Right cardiac atrium (tissue), 5 donors: ENCODE results near the gene RABL6. TPM values are rescaled to one million over a fixed set of nuclear protein-coding genes. Genes with fewer than 3 reads are reported as not detected.
"Not testable (repeated sequence)": the region's sequence is repeated elsewhere in the genome, so short reads cannot be mapped to it uniquely, and the experiment has no call there.

Experiments
- ATAC-seq, 2 donors: fragments of 200-7000 bp; cut with Tn5 transposase; one replicate each; pipeline versions ENCODE4 v1.8.0 to v1.9.1; 2020; ENCODE audit warnings: moderate library complexity in 2 of 2, mild to moderate bottlenecking in 1 of 2
- DNase-seq, 3 donors: peaks; one replicate each; pipeline ENCODE4 v3.0.0-alpha.2; 2020
- H3K27ac ChIP-seq: one replicate; pipeline ENCODE4 v1.5.1; 2013; ENCODE audit warnings: mild to moderate bottlenecking, low read length, control low read depth, moderate library complexity
- H3K27me3 ChIP-seq: one replicate; pipeline ENCODE4 v1.6.1; 2013; ENCODE audit not compliant: control insufficient read depth, insufficient read depth
- H3K4me1 ChIP-seq: one replicate; pipeline ENCODE4 v1.6.1; 2013; ENCODE audit warnings: low read length; ENCODE audit not compliant: control insufficient read depth, insufficient read depth
- H3K4me3 ChIP-seq: one replicate; pipeline ENCODE4 v1.5.1; 2013; ENCODE audit warnings: low read length, control low read depth
- H3K9me3 ChIP-seq: one replicate; pipeline ENCODE4 v1.6.1; 2013; ENCODE audit warnings: low read length; ENCODE audit not compliant: control insufficient read depth
- WGBS: extraction: QIAGEN DNeasy Blood & Tissue Kit; methylation state at CpG from one replicate; pipeline ENCODE4 v1.1.7; 2013; 5-methylcytosine and 5-hydroxymethylcytosine counted together
- intact Hi-C, 4 donors: fragments of 100-400 bp; cut with DNase I; formaldehyde crosslinking; loops; one replicate each; pipeline versions ENCODE4 v1.11.0 to v1.14.0; 2022 to 2023
- polyA plus RNA-seq: library from polyadenylated mRNA; stranded (reverse); fragments of 200-250 nt; gene quantifications from one replicate; pipeline ENCODE4 v1.2.3, GENCODE V29; 2013
- total RNA-seq, 4 donors: library from RNA; stranded (reverse); fragmentation: NEBNext Ultra II Directional; extraction: Animal tissue kit (Norgen Biotek cat#: 25700); gene quantifications; one replicate each; pipeline ENCODE4 v1.2.1, GENCODE V29; 2021
- donor health status: healthy with polysubstance abuse.
- donor health status: DM: no; HTN: yes; CAD: no.
- donor health status: DM: no; HTN: no; CAD: no.
- donor health status: DM: no; HTN: yes; CAD: no; lungs with severe emphysema.
- donor health status: DM: yes; HTN: yes; CAD: no.

RABL6 gene
- total and polyA plus RNA-seq, 5 donors, result 67.3 to 87.2 (median 72.1) TPM

DNA sequence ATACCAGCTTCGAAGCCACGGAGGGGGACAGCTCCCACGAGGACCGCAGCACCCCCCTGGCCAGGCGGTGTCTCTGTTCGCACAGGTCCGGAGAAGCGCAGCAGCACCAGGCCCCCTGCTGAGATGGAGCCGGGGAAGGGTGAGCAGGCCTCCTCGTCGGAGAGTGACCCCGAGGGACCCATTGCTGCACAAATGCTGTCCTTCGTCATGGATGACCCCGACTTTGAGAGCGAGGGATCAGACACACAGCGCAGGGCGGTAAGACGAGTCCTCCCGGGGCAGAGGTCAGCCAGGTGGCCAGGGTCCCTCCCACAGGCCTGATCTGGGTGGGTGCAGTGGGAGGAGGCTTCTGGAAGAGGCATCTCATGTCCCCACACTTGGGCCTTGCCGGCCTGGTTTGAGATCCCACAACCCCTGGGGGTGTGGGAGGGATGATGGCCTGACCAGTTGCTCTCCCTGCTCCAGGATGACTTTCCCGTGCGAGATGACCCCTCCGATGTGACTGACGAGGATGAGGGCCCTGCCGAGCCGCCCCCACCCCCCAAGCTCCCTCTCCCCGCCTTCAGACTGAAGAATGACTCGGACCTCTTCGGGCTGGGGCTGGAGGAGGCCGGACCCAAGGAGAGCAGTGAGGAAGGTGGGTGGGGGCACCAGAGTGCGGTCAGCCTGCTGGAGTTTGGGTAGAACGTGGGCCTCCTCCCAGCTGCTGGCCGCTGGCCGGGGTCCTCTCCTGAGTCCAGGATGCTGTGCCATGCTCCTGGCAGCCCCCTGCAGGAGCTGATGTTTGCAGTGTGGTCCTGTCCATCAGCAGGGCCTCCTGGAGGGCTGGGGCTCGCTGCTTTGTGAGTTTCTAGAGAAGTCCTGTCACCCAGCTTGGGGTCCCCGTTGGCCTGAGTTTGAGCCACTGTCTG is 31.7 kb downstream of the RABL6 start:
- H3K27me3 ChIP-seq, result no peaks in the 10 kb centered on the region
- no peak overlapping the region for H3K4me3 ChIP-seq
- WGBS, result 82% methylated on average over 36 of the region's 36 CpGs
- peaks cover 8% of the 10 kb centered on the region for H3K4me1 ChIP-seq
- no peak for ATAC-seq
- DNase-seq, result peak in 2 of 3 donors; percentile 54 to 60
- H3K27ac ChIP-seq, result no peak overlapping the region
- no peaks in the 10 kb centered on the region for H3K9me3 ChIP-seq
- intact Hi-C loops, result loop anchor here in 1 of 4 donors (10.0 kb wide), 1 partner anchor 105 kb away; the partner anchor contains the start of genes C8G and FBXW5

DNA sequence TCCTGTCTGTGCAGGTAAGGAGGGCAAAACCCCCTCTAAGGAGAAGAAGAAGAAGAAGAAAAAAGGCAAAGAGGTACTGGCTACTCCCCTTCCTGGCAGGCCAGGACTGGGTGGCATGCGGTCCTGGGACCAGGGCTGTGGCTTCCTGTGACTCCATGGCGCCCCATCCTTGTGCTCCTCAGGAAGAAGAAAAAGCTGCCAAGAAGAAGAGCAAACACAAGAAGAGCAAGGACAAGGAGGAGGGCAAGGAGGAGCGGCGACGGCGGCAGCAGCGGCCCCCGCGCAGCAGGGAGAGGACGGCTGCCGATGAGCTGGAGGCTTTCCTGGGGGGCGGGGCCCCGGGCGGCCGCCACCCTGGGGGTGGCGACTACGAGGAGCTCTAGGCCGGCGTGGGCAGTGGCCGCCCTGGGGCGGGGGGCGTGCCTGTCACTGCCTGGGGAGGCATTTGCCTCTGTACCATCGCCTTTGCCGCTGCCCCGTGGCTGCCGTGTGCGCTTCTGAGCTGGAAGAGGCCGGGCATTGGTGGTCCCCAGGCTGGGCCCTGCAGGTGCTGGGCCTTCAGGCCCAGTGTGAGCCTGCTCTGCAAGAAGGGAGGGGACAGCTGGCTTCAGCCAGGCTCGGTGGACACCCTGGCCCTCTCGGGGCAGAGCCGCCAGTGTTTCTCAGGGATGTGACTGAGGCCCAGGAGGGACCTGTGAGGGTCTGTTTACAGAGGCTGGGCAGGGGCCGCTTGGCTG is 32.6 kb downstream of the RABL6 start:
- DNase-seq (peak in 2 of 3 donors; percentile 50 to 72), ATAC-seq (no peak)
- intact Hi-C loops, result loop anchor here in 1 of 4 donors (10.0 kb wide), 1 partner anchor 104 kb away; the partner anchor contains the start of genes C8G and FBXW5
- Histone ChIP-seq H3K4me3 (no peak overlapping the region), H3K9me3 (no peaks in the 10 kb centered on the region), H3K27ac (no peak overlapping the region), H3K4me1 (peaks cover 8% of the 10 kb centered on the region), H3K27me3 (no peaks in the 10 kb centered on the region)
- WGBS, result 61% methylated on average over 32 of the region's 32 CpGs

DNA sequence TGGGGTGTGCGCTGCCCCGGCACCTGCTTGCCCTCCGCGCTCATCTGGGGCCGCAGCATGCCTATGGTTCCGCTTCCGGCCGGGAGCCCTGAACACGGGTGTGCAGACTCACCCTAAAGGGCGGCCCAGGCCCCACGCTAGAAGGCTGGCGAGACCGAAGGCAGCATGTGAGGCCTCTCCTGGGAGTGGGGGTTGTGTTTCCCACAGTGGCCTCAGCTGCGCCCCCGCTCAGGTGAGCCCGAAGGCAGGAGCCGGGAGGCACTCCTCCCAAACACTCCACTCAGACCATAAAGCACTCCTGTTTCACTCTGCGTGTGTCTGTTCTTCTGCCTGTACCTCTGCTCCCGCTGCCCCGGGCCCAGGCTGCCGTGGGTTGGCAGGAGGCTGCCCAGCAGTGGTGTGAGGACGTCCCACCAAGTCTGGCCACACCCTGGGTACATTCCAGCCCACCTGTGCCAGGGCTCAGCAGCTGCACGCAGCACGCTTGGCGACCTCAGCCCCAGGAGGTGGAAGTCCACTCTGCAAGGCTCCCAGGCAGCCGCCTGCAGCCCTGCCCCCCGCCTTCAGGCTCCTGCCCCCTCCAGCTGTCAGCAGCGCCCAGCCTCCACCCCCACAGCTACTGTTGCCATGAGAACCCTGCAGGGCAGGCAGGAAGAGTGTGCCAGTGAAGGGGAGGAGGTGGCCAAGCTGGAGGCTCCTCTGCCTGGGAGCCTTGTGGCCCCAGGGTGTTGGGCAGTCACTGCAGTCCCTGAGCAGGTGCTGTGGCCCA is 33.3 kb downstream of the RABL6 start:
- DNase-seq, result peak in 2 of 3 donors; percentile 79 to 81
- H3K9me3 ChIP-seq, result no peaks in the 10 kb centered on the region
- H3K27ac ChIP-seq, result no peak overlapping the region
- H3K4me3 ChIP-seq, result no peak overlapping the region
- intact Hi-C loops, result loop anchor here in 1 of 4 donors (10.0 kb wide), 1 partner anchor 104 kb away; the partner anchor contains the start of genes C8G and FBXW5
- ATAC-seq, result peak; percentile 5 to 29
- no peaks in the 10 kb centered on the region for H3K27me3 ChIP-seq
- WGBS, result 66% methylated on average over 28 of the region's 28 CpGs
- peaks cover 8% of the 10 kb centered on the region for H3K4me1 ChIP-seq

GRCh38 chr9:136841646-136842379 is 34.1 kb downstream of the RABL6 start:
- intact Hi-C loops, result loop anchor here in 1 of 4 donors (10.0 kb wide), 1 partner anchor 103 kb away; the partner anchor contains the start of genes C8G and FBXW5

GRCh38 chr9:136842380-136842948 is 34.7 kb downstream of the RABL6 start, which contains the start of gene AJM1:
Gene AJM1, plus strand, starts transcription at chr9:136842478. Its CDS starts 1,937 bp downstream, at chr9:136844415.
- not testable (repeated sequence) for H3K27me3 ChIP-seq, H3K9me3 ChIP-seq, H3K4me1 ChIP-seq, H3K27ac ChIP-seq
- peak within 1 kb of the TSS; percentile 8 for H3K4me3 ChIP-seq
- DNase-seq, result peak; percentile 79 to 93 (median 92)
- intact Hi-C loops, result loop anchor here in 1 of 4 donors (10.0 kb wide), 1 partner anchor 102 kb away; the partner anchor contains the start of genes C8G and FBXW5
- peak; percentile 76 to 77 for ATAC-seq
- 1% methylated on average over 25 of the region's 27 CpGs for WGBS

More at GRCh38 chr9:136841646-136842379, 34.1 kb downstream of the RABL6 start:
- peak in 2 of 3 donors; percentile 54 to 65 for DNase-seq
- ATAC-seq, result peak in 1 of 2 donors; percentile 0
- H3K27ac ChIP-seq, H3K4me3 ChIP-seq, H3K4me1 ChIP-seq, H3K27me3 ChIP-seq, H3K9me3 ChIP-seq: not testable (repeated sequence)
- 47% methylated on average over 16 of the region's 16 CpGs for WGBS

- H3K4me1 ChIP-seq, H3K4me3 ChIP-seq, H3K27me3 ChIP-seq, H3K9me3 ChIP-seq, DNase-seq, ATAC-seq, H3K27ac ChIP-seq: not testable (repeated sequence)
- 13% methylated on average over 20 of the region's 21 CpGs for WGBS
- intact Hi-C loops, result loop anchor here in 1 of 4 donors (10.0 kb wide), 1 partner anchor 102 kb away; the partner anchor contains the start of genes C8G and FBXW5
Measured at GRCh38 chr9:136843159-136843800, 35.5 kb downstream of the RABL6 start.

DNA sequence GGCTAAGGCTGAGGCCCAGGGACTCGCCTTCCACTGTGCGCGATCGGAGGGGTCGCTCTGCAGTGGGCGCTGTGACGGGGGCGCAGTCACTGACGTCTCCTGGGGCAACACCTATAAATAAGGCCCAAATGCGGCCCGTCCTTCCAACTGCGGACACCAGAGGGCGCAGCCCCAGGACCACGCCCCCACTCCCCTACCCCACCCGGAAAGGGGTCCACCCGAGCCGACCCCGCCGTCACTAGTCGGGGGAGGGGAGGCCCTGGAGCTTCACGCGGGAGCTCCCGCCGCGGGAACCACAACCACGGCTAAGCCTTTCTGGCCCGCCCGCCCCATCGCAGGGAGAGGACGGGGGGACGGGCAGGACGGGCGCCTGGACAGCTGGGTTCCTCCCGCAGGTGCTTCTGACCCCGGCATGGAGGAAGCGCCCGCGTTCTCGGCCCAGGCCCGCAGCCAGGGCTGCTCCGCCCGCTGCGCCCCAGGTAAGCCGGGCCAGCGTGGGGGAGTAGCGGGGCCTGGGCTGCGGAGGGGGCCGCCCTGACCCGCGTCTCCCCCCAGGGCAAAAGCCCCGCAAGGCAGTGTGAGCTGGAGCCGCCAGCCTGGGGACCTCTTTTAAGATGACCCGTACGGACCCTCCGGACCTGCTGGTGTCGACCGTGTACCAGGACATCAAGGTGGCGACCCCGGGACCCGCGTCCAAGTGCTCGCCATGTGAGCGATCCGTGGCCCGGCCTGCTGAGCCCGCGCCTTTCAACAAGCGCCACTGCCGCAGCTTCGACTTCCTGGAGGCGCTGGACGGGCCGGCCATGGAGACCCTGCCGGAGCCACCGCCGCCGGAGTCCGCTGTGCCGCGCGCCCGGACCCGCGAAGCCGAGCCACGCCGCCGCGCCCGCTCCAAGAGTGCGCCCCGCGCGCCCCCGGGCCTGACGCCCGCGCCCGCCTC is 36.3 kb downstream of the RABL6 start:
- peak in 2 of 3 donors; percentile 81 for DNase-seq
- not testable (repeated sequence) for H3K4me1 ChIP-seq, H3K27ac ChIP-seq, H3K4me3 ChIP-seq, ATAC-seq, H3K9me3 ChIP-seq, H3K27me3 ChIP-seq
- 13% methylated on average over 99 of the region's 99 CpGs for WGBS
- intact Hi-C loops, result loop anchor here in 1 of 4 donors (10.0 kb wide), 1 partner anchor 101 kb away; the partner anchor contains the start of genes C8G and FBXW5

DNA sequence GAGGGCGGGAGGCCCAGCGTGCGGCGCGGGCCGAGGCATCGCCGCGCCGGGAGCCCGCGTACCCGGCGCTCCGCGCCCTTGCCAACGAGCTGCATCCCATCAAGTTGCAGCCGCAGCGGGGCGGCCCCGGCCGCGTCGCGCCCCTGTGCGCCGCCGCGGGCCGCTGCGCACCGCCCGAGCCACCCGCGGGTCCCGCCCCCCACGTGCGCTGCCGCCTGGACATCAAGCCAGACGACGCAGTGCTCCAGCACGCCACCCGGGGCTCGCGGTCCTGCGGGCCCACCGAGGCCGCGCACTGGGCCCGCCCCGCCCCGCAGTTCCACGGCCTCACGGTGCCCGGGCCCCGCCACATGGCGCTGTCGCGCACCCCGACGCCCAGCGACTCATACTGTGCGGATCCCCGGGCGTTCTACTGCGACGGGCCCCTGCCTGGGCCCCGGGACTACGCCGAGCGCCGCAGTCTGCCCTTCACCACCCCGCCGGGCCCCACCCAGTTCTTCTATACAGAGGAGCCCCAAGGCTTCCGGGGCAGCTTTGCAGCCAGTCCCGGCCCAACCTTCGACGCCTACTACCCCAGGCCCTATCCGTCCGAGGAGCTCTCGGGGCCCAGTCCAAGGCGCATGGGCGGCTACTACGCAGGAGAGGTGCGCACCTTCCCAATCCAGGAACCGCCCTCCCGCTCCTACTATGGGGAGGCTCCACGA is 37.2 kb downstream of the RABL6 start:
- ATAC-seq (no peak), DNase-seq (peak in 1 of 3 donors; percentile 61)
- H3K9me3 ChIP-seq, result no peaks in the 10 kb centered on the region
- 31% methylated on average over 86 of the region's 88 CpGs for WGBS
- H3K27me3 ChIP-seq, result no peaks in the 10 kb centered on the region
- intact Hi-C loops, result loop anchor here in 2 of 4 donors (5.0 to 10.0 kb wide), 3 partner anchors 97 to 142 kb away; partner anchors contain the start of genes FBXW5 (in 2 of the 2) and C8G (in 1 of the 2)
- no peak overlapping the region for H3K4me3 ChIP-seq
- H3K4me1 ChIP-seq, result peaks cover 8% of the 10 kb centered on the region
- H3K27ac ChIP-seq, result no peak overlapping the region
